B cell (primary cell): Measurements from ENCODE around the gene COL5A2.

Source experiments
- CTCF ChIP-seq: fragments of 200-600 bp; IDR thresholded peaks from one replicate; pipeline ENCODE4 v1.8.0; 2022; ENCODE audit warnings: antibody characterized with exemption, mild to moderate bottlenecking
- EZH2 ChIP-seq: IDR thresholded peaks from 2 replicates; pipeline ENCODE4 v1.6.1; 2012; ENCODE audit warnings: borderline replicate concordance, low read depth, mild to moderate bottlenecking, moderate library complexity, low read length; ENCODE audit not compliant: insufficient read depth, poor library complexity, severe bottlenecking

GRCh38 chr2:189217051-189217450 is 37.5 kb upstream of the COL5A2 start:
- TF ChIP-seq CTCF (no peak), EZH2 (no peak)
